GM12801 (cell line): Measurements from ENCODE around the gene EDRF1.

Experiments used
- CTCF ChIP-seq: IDR thresholded peaks from one replicate; pipeline ENCODE4 v1.5.1; 2011; ENCODE audit warnings: control low read depth; ENCODE audit not compliant: insufficient read length; ENCODE audit errors: extremely low read depth

Gene EDRF1

GRCh38 chr10:125812128-125812750 lies 92.7 kb downstream of the EDRF1 start:
- no peak for TF ChIP-seq CTCF
